Measurements from ENCODE around the gene MYCN.

The MYCN gene

GRCh38 chr2:15986068-15986560 is 45.8 kb downstream of the MYCN start:
- no peak for DNase-seq (ENCODE audit: extremely low read depth, low read depth)
- no peak overlapping the region for H3K4me3 ChIP-seq (replicated peaks; ENCODE audit: low read depth, low read length)
- TF ChIP-seq CTCF (IDR thresholded peaks at IDR 0.05; ENCODE audit: low read depth, low read length, missing control alignments): no peak

- DNase-seq (ENCODE audit: extremely low read depth, low read depth): no peak
- no peak for TF ChIP-seq CTCF (IDR thresholded peaks at IDR 0.05; ENCODE audit: low read depth, low read length, missing control alignments)
- H3K4me3 ChIP-seq (replicated peaks; ENCODE audit: low read depth, low read length): no peak overlapping the region
These were observed 46.3 kb downstream of the MYCN start for GRCh38 chr2:15986644-15987043.

GRCh38 chr2:15988733-15989132 is 48.4 kb downstream of the MYCN start:
- no peak overlapping the region for H3K4me3 ChIP-seq (replicated peaks; ENCODE audit: low read depth, low read length)
- no peak for DNase-seq (ENCODE audit: extremely low read depth, low read depth)
- no peak for TF ChIP-seq CTCF (IDR thresholded peaks at IDR 0.05; ENCODE audit: low read depth, low read length, missing control alignments)

GRCh38 chr2:15989559-15989958 is 49.2 kb downstream of the MYCN start:
- no peak for TF ChIP-seq CTCF (IDR thresholded peaks at IDR 0.05; ENCODE audit: low read depth, low read length, missing control alignments)
- no peak for DNase-seq (ENCODE audit: extremely low read depth, low read depth)
- H3K4me3 ChIP-seq (replicated peaks; ENCODE audit: low read depth, low read length): no peak overlapping the region

GRCh38 chr2:15990151-15991101 is 50.1 kb downstream of the MYCN start:
- no peak for DNase-seq (ENCODE audit: extremely low read depth, low read depth)
- no peak overlapping the region for H3K4me3 ChIP-seq (replicated peaks; ENCODE audit: low read depth, low read length)
- TF ChIP-seq CTCF (IDR thresholded peaks at IDR 0.05; ENCODE audit: low read depth, low read length, missing control alignments): no peak

- no peak for DNase-seq (ENCODE audit: extremely low read depth, low read depth)
- TF ChIP-seq CTCF (IDR thresholded peaks at IDR 0.05; ENCODE audit: low read depth, low read length, missing control alignments): no peak
- H3K4me3 ChIP-seq (replicated peaks; ENCODE audit: low read depth, low read length): no peak overlapping the region
These were observed 50.9 kb downstream of the MYCN start for GRCh38 chr2:15991231-15991630.

Measured in HFF-Myc (cell line).